Fibroblast of lung (primary cell): ENCODE results near the gene MEIS2. TPM values are rescaled to one million over a fixed set of nuclear protein-coding genes. Genes with fewer than 3 reads are reported as not detected.

Source experiments
- DNase-seq, 2 donors: peaks; one replicate each; pipeline versions ENCODE4 v3.0.0 to v3.0.0-alpha.2; 2010; ENCODE audit warnings: low read depth in 2 of 2
- H2AFZ ChIP-seq: 2 replicates; pipeline ENCODE4 v1.5.1; 2012; ENCODE audit warnings: low read length, control low read depth, inconsistent platforms
- H3K27ac ChIP-seq: 2 replicates; pipeline ENCODE4 v1.5.1; 2011; ENCODE audit warnings: low read length, control low read depth; ENCODE audit not compliant: insufficient read depth
- H3K27me3 ChIP-seq: 2 replicates; pipeline ENCODE4 v1.5.1; 2011; ENCODE audit warnings: mild to moderate bottlenecking, low read length; ENCODE audit not compliant: control insufficient read depth, insufficient read depth
- H3K36me3 ChIP-seq: 2 replicates; pipeline ENCODE4 v1.5.1; 2011; ENCODE audit warnings: low read length; ENCODE audit not compliant: control insufficient read depth, insufficient read depth
- H3K4me1 ChIP-seq: 2 replicates; pipeline ENCODE4 v1.5.1; 2011; ENCODE audit warnings: low read length; ENCODE audit not compliant: control insufficient read depth, insufficient read depth; ENCODE audit errors: extremely low read depth
- H3K4me2 ChIP-seq: 2 replicates; pipeline ENCODE4 v1.5.1; 2011; ENCODE audit warnings: low read length, control low read depth; ENCODE audit not compliant: insufficient read depth; ENCODE audit errors: extremely low read depth
- H3K4me3 ChIP-seq, 4 experiments: fragments of 200-600 bp in 1 of 4; sonication (generic) in 1 of 4; replicated peaks in 1 of 4; 2 replicates each; pipeline ENCODE4 v1.5.1; 2011 to 2016; ENCODE audit warnings: low read length in 4 of 4, low read depth in 3 of 4, mild to moderate bottlenecking in 3 of 4, control low read depth in 2 of 4, inconsistent platforms in 1 of 4, mixed read lengths in 1 of 4; ENCODE audit not compliant: insufficient read depth in 1 of 4; ENCODE audit errors: control extremely low read depth in 1 of 4
- H3K79me2 ChIP-seq: 2 replicates; pipeline ENCODE4 v1.5.1; 2012; ENCODE audit warnings: mild to moderate bottlenecking, low read length, inconsistent platforms; ENCODE audit not compliant: control insufficient read depth, insufficient read depth
- H3K9ac ChIP-seq: 2 replicates; pipeline ENCODE4 v1.5.1; 2011; ENCODE audit warnings: mild to moderate bottlenecking, low read length, control low read depth; ENCODE audit not compliant: insufficient read depth
- H3K9me3 ChIP-seq: 2 replicates; pipeline ENCODE4 v1.5.1; 2012; ENCODE audit warnings: low read depth, low read length; ENCODE audit not compliant: control insufficient read depth, insufficient read depth
- H4K20me1 ChIP-seq: 2 replicates; pipeline ENCODE4 v1.5.1; 2011; ENCODE audit warnings: low read length; ENCODE audit not compliant: control insufficient read depth, insufficient read depth; ENCODE audit errors: extremely low read depth
- CTCF ChIP-seq, 2 donors: IDR thresholded peaks in 1 of 2; conservative IDR thresholded peaks in 1 of 2; 1 replicate in 1 of 2; 2 replicates in 1 of 2; pipeline ENCODE4 v1.5.1; 2011 to 2012; ENCODE audit warnings: low read length in 2 of 2, control low read depth in 1 of 2, inconsistent platforms in 1 of 2, low read depth in 1 of 2, mild to moderate bottlenecking in 1 of 2
- EZH2 ChIP-seq: IDR thresholded peaks from 2 replicates; pipeline ENCODE4 v1.5.1; 2012; ENCODE audit warnings: low read length, control low read depth, mild to moderate bottlenecking; ENCODE audit errors: missing control alignments
- polyA plus RNA-seq, 2 donors: library from polyadenylated mRNA; depleted of rRNA in 1 of 2; stranded (reverse) in 1 of 2; unstranded in 1 of 2; fragments of >200 nt; gene quantifications; 2 replicates each; pipeline ENCODE4 v1.2.1, GENCODE V29; 2011 to 2012; ENCODE audit warnings: missing spikeins in 1 of 2
- total RNA-seq: library from RNA; depleted of rRNA; stranded (reverse); fragments of >200 nt; gene quantifications from 2 replicates; pipeline ENCODE4 v1.2.1, GENCODE V29; 2014

Gene MEIS2
- total and polyA plus RNA-seq, 2 donors (not counting 1 experiment from before 2014, with no cell fraction given): 31.0 to 37.1 TPM

- Histone ChIP-seq H2AFZ (no peak overlapping the region), H4K20me1 (no peaks in the 10 kb centered on the region), H3K27me3 (peaks cover 18% of the 10 kb centered on the region), H3K4me2 (peak overlapping the region; percentile 56), H3K79me2 (no peaks in the 10 kb centered on the region), H3K9me3 (no peaks in the 10 kb centered on the region), H3K4me1 (no peaks in the 10 kb centered on the region), H3K27ac (no peak overlapping the region), H3K4me3 (peak overlapping the region in 3 of 4 experiments; percentile 28 to 47 (median 44)), H3K36me3 (no peaks in the 10 kb centered on the region), H3K9ac (no peak overlapping the region)
- TF ChIP-seq EZH2 (peak; percentile 21), CTCF (conservative IDR thresholded peaks at IDR 0.05 in 1 of 2, IDR thresholded peaks at IDR 0.05 in 1 of 2; ENCODE audit: low read depth in 1 of 2, low read length in 2 of 2) (no peak)
- DNase-seq: peak in 1 of 2 donors; percentile 71
Observed at GRCh38 chr15:36888011-36888992, 212.0 kb downstream of the MEIS2 start.

GRCh38 chr15:36887214-36887961, 213.0 kb downstream of the MEIS2 start:
- H3K36me3 ChIP-seq: no peaks in the 10 kb centered on the region
- H4K20me1 ChIP-seq: no peaks in the 10 kb centered on the region
- H3K4me2 ChIP-seq: peak overlapping the region; percentile 66
- TF ChIP-seq CTCF (conservative IDR thresholded peaks at IDR 0.05 in 1 of 2, IDR thresholded peaks at IDR 0.05 in 1 of 2; ENCODE audit: low read depth in 1 of 2, low read length in 2 of 2) (no peak), EZH2 (peak; percentile 34)
- H3K4me3 ChIP-seq: peak overlapping the region; percentile 21 to 47 (median 36)
- H3K79me2 ChIP-seq: no peaks in the 10 kb centered on the region
- peaks cover 25% of the 10 kb centered on the region for H3K27me3 ChIP-seq
- DNase-seq: peak in 1 of 2 donors; percentile 73
- peaks cover 3% of the 10 kb centered on the region for H3K4me1 ChIP-seq
- no peak overlapping the region for H2AFZ ChIP-seq
- H3K9me3 ChIP-seq: no peaks in the 10 kb centered on the region
- H3K27ac ChIP-seq: no peak overlapping the region
- no peak overlapping the region for H3K9ac ChIP-seq

GRCh38 chr15:36886701-36887100, 213.6 kb downstream of the MEIS2 start:
- H3K9ac ChIP-seq: no peak overlapping the region
- TF ChIP-seq CTCF (conservative IDR thresholded peaks at IDR 0.05 in 1 of 2, IDR thresholded peaks at IDR 0.05 in 1 of 2; ENCODE audit: low read depth in 1 of 2, low read length in 2 of 2): no peak
- TF ChIP-seq EZH2: no peak
- H3K4me2 ChIP-seq: no peak overlapping the region
- H3K27ac ChIP-seq: no peak overlapping the region
- H4K20me1 ChIP-seq: no peaks in the 10 kb centered on the region
- H2AFZ ChIP-seq: no peak overlapping the region
- H3K27me3 ChIP-seq: peaks cover 29% of the 10 kb centered on the region
- DNase-seq: peak in 1 of 2 donors; percentile 31
- H3K79me2 ChIP-seq: no peaks in the 10 kb centered on the region
- H3K4me3 ChIP-seq: no peak overlapping the region
- H3K9me3 ChIP-seq: no peaks in the 10 kb centered on the region
- peaks cover 3% of the 10 kb centered on the region for H3K4me1 ChIP-seq
- H3K36me3 ChIP-seq: no peaks in the 10 kb centered on the region
